WERI-Rb-1 (cell line): ENCODE results near the gene OSER1.

ENCODE experiments used
- DNase-seq: peaks from one replicate; pipeline ENCODE4 v3.0.0-alpha.2; 2020
- H3K27ac ChIP-seq: fragments of 250-450 bp; sonication (Bioruptor Pico); 2 replicates; pipeline ENCODE4 v1.5.1; 2020; ENCODE audit warnings: mild to moderate bottlenecking, moderate library complexity
- H3K27me3 ChIP-seq: fragments of 250-450 bp; sonication (Bioruptor Pico); 2 replicates; pipeline ENCODE4 v1.5.1; 2021; ENCODE audit warnings: mild to moderate bottlenecking, low read depth, moderate library complexity; ENCODE audit not compliant: insufficient read depth, severe bottlenecking
- H3K36me3 ChIP-seq: fragments of 250-450 bp; sonication (Bioruptor Pico); 2 replicates; pipeline ENCODE4 v1.5.1; 2020; ENCODE audit warnings: mild to moderate bottlenecking, moderate library complexity
- H3K4me3 ChIP-seq: 2 replicates; pipeline ENCODE4 v1.5.1; 2011; ENCODE audit warnings: low read depth, mild to moderate bottlenecking, control low read depth, low read length
- H3K9me3 ChIP-seq: fragments of 250-450 bp; sonication (Bioruptor Pico); 2 replicates; pipeline ENCODE4 v1.5.1; 2021; ENCODE audit warnings: mild to moderate bottlenecking, moderate library complexity; ENCODE audit not compliant: severe bottlenecking
- CTCF ChIP-seq: IDR thresholded peaks from 2 replicates; pipeline ENCODE4 v1.5.1; 2011; ENCODE audit warnings: low read depth, mild to moderate bottlenecking, control low read depth, inconsistent platforms, low read length

OSER1 gene

GRCh38 chr20:44218446-44218845, 7.9 kb upstream of the OSER1 start:
- no peaks in the 10 kb centered on the region for H3K36me3 ChIP-seq
- H3K4me3 ChIP-seq: no peak overlapping the region
- TF ChIP-seq CTCF: no peak
- no peak for DNase-seq
- H3K27me3 ChIP-seq: no peaks in the 10 kb centered on the region
- H3K27ac ChIP-seq: no peak overlapping the region
- H3K9me3 ChIP-seq: no peaks in the 10 kb centered on the region

DNA sequence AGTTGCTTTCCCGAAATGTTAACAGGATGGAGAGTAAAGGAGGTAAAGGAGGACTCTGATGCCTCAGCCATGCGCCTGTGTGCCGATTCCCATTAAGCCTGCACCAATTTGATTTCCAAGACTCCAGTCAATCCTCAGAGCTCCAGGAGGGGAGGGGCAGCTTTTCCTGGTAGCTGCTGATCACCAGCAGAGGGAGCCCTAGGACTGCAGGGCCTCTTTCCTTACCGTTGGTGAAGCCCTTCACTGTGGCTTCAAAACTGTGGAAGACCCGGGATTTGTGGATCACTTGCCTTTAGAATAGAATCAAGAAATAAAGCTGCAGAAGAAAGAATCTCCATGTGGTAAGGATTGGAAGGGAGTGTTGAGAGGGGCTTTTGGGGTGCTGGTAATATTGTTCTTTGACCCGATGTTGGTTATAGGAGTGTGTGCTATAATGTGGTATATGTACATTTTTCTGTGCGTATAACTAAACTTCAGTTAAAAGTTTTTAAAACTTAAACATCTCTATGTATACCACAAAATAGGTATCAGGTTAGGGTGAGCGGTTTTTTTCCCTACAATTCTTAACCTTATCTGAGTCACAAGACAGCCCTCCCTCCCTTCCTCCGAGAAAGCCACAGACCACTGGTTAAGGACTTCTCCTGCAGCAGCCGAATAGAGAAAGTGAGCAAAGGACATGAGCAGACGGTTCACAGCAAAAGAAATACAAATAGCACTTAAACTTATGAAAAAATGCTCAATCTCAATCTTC, 6.9 kb upstream of the OSER1 start:
- no peak overlapping the region for H3K4me3 ChIP-seq
- no peaks in the 10 kb centered on the region for H3K9me3 ChIP-seq
- peak; percentile 83 for DNase-seq
- no peak overlapping the region for H3K27ac ChIP-seq
- no peaks in the 10 kb centered on the region for H3K36me3 ChIP-seq
- TF ChIP-seq CTCF: peak; percentile 96
- H3K27me3 ChIP-seq: no peaks in the 10 kb centered on the region

DNA sequence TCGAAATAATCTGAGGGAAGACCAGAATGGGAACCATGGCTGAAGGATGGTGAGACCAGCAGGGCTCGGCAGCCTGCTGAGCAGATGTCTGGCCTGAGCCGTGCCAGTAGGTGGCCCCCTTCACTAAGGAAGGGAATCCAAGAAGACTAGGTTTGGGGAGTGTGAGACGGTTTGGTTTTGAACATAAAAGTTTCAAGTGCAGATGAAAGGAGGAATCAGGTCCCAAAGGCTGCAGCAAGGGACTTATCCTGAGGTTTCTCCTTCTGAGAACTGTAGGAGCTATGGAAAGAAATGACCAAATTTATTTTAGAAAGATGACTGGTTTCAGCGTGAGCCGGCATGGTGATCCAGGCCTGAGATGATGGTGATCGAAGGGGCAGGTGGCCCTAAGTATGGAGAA, 4.6 kb upstream of the OSER1 start:
- no peaks in the 10 kb centered on the region for H3K9me3 ChIP-seq
- H3K27me3 ChIP-seq: no peaks in the 10 kb centered on the region
- no peak overlapping the region for H3K27ac ChIP-seq
- peaks cover 4% of the 10 kb centered on the region for H3K36me3 ChIP-seq
- DNase-seq: peak; percentile 76
- no peak overlapping the region for H3K4me3 ChIP-seq
- TF ChIP-seq CTCF: peak; percentile 87

DNA sequence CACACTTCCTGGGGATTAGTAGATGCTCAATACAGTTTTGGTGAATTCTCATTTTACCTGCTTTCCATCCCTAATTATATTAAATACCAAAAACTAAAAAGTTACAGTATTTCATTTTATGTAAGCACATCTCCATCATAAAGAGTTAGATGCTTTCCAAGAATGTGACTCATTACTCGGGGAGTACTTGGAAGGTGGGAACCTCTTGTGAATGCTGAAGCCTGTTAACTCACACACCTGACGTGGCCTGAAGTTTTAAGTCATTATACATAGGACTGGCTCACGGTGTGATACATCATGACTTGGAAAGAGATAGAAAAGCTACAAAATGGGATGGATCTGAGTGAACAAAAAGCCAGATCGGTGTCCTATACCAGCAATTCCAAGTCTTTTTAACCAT, 2.2 kb upstream of the OSER1 start:
- TF ChIP-seq CTCF: no peak
- Histone ChIP-seq H3K36me3 (peaks cover 4% of the 10 kb centered on the region), H3K27ac (no peak overlapping the region), H3K4me3 (no peak overlapping the region), H3K9me3 (no peaks in the 10 kb centered on the region), H3K27me3 (no peaks in the 10 kb centered on the region)
- DNase-seq: no peak

DNA sequence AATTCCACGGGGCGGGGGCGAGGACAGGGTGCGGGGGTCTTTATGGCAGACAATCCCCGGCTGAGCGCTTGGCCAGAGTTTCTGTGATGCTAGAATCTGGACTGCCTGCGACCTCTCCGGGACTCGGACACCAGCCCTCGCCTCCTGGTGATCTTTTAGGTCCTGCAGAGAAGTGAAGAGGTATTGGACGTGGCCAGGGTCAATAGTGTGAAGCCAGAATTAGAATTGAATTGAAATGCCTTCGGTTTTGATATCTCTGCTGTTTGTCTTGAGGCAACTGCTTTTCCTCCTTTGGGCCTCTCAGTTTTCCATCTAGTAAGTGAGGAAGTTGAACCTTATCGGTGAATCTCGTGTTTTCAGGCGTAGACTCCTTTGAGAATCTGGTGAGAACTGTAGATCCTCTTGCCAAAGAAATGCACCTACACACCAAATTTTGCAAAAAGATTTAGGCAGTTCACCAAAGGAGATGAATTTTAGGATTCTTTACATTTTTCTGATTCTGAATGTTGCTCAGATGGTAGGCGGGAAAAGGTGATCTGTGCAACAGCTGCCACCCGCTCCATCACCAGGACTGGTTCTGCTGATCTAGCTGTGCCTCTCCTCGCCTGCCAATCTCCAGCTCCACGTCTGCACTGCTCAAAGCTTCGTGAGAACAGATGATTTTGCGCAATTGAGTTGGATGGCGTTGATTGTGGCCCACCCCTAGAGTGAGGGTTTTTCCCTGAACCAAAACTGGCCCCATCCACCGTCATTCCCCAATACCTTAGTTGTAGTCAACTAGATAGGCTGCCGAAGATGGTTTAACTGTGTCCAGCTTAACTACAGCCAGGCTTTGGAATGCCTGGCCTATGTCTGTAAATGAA, 837 bp upstream of the OSER1 start:
- peak overlapping the region; percentile 76 for H3K4me3 ChIP-seq
- DNase-seq: no peak
- H3K9me3 ChIP-seq: no peaks in the 10 kb centered on the region
- no peaks in the 10 kb centered on the region for H3K27me3 ChIP-seq
- peak overlapping the region; percentile 62 for H3K27ac ChIP-seq
- H3K36me3 ChIP-seq: peaks cover 7% of the 10 kb centered on the region
- TF ChIP-seq CTCF: no peak
